Measurements from ENCODE around the gene FANCI. TPM values are rescaled to one million over a fixed set of nuclear protein-coding genes. Genes with fewer than 3 reads are reported as not detected.

Gene FANCI
- total and polyA plus RNA-seq, 8 donors, result 19.8 to 56.3 (median 34.2) TPM

DNA sequence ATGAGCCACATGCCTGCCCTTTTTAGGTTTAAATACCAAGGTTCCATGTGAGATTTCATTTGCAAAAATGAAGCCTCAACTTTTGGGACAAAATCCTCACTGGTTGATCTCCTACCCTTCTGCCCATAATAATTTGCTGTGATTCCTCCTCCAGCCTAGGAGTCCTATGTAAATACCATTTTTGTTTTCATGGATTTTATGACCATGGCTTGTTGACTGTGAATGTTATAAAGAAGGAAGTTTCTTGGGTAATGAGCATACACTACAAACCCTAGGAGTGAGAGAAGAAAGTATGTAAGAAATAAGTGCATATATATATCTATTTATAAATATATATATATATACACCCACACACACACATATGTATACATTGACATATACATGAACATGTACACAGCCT, 35.5 kb upstream of the FANCI start:
- TF ChIP-seq, protein P1, sequence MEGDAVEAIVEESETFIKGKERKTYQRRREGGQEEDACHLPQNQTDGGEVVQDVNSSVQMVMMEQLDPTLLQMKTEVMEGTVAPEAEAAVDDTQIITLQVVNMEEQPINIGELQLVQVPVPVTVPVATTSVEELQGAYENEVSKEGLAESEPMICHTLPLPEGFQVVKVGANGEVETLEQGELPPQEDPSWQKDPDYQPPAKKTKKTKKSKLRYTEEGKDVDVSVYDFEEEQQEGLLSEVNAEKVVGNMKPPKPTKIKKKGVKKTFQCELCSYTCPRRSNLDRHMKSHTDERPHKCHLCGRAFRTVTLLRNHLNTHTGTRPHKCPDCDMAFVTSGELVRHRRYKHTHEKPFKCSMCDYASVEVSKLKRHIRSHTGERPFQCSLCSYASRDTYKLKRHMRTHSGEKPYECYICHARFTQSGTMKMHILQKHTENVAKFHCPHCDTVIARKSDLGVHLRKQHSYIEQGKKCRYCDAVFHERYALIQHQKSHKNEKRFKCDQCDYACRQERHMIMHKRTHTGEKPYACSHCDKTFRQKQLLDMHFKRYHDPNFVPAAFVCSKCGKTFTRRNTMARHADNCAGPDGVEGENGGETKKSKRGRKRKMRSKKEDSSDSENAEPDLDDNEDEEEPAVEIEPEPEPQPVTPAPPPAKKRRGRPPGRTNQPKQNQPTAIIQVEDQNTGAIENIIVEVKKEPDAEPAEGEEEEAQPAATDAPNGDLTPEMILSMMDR (IDR thresholded peaks at IDR 0.05), result no peak

DNA sequence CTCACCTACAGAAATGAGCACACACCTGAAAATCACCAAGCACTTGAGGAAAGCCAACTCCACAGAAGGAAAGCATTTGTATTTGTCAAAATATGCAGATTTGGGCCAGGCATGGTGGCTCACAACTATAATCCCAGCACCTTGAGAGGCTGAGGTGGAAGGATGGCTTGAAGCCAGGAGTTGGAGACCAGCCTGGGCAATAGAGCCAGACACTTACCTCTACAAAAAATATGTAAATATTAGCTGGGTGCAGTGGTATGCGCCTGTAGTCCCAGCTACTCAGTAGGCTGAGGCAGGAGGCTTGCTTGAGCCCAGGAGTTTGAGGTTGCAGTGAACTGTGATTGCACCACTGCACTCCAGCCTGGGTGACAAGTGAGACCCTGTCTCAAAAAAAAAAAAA, 34.7 kb upstream of the FANCI start:
- DNase-seq (peak in 1 of 4 donors; percentile 45), ATAC-seq (peak; percentile 78)
- no peaks in the 10 kb centered on the region for H3K27me3 ChIP-seq
- no peaks in the 10 kb centered on the region for H3K36me3 ChIP-seq
- TF ChIP-seq, protein P1 (IDR thresholded peaks at IDR 0.05), result no peak
- no peak overlapping the region for H3K4me3 ChIP-seq
- no peaks in the 10 kb centered on the region for H3K9me3 ChIP-seq
- peaks cover 0 to 9% of the 10 kb centered on the region in 2 donors for H3K4me1 ChIP-seq
- intact Hi-C loops (cut with DNase I), result loop anchor here in 1 of 2 donors (10.0 kb wide), 1 partner anchor 96 kb away; no protein-coding TSS in a partner anchor
- no peak overlapping the region for H3K27ac ChIP-seq

More for the DNA sequence above, 35.5 kb upstream of the FANCI start:
- intact Hi-C loops (cut with DNase I), result loop anchor here in 1 of 2 donors (10.0 kb wide), 1 partner anchor 97 kb away; no protein-coding TSS in a partner anchor
- Histone ChIP-seq H3K27ac (no peak overlapping the region), H3K4me1 (peaks cover 0 to 9% of the 10 kb centered on the region in 2 donors), H3K36me3 (no peaks in the 10 kb centered on the region), H3K27me3 (no peaks in the 10 kb centered on the region), H3K4me3 (no peak overlapping the region), H3K9me3 (no peaks in the 10 kb centered on the region)
- ATAC-seq, result no peak
- DNase-seq, result no peak

DNA sequence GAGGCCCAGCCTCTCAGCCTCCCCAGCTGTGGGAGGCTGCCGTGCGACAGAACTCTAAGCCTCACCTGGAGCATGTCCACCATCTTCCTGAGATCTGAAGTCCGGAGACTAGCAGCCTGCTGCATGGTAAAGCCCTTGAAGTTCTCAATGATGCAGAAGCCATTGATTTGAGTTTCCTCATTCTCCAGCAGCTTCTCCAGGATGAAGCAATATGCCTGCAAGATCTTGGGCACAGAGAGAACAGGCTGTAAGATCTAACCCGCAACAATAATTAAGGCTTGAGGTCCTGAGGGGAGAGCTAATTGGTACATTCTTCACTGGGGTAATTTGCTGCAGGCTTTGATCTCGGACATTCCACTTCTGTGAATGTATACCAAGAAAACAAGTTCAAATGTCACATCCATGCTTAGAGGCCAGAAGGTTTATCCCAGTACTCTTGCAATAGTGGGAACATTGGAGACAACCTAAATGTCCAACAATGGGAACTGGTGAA, 32.1 kb upstream of the FANCI start:
- ATAC-seq (no peak), DNase-seq (no peak)
- TF ChIP-seq, protein P1 (IDR thresholded peaks at IDR 0.05), result no peak
- Histone ChIP-seq H3K9me3 (no peaks in the 10 kb centered on the region), H3K4me3 (no peak overlapping the region), H3K4me1 (peaks cover 0 to 7% of the 10 kb centered on the region in 2 donors), H3K27me3 (no peaks in the 10 kb centered on the region), H3K27ac (no peak overlapping the region), H3K36me3 (no peaks in the 10 kb centered on the region)
- intact Hi-C loops (cut with DNase I), result no loop called here

DNA sequence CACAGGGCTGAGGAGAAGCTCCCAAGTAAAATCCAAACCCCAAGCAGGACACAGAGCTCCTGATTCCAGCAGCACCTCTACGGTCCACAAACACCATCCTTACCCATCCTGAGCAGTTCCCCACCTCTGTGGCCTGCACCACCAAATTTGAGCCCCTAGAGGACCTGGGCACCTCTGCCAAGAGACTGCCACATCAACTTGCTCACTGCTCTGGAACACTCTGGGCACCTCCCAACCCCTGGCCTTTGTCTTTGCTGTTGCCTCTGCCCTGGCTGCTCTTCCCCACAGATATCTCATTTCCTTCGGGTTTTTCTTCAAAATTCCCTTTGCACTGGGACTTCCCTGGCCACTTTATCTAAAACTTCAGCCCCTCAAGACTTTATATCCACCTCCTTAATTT, 28.2 kb upstream of the FANCI start:
- ATAC-seq, result no peak
- TF ChIP-seq, protein P1 (IDR thresholded peaks at IDR 0.05), result no peak

DNA sequence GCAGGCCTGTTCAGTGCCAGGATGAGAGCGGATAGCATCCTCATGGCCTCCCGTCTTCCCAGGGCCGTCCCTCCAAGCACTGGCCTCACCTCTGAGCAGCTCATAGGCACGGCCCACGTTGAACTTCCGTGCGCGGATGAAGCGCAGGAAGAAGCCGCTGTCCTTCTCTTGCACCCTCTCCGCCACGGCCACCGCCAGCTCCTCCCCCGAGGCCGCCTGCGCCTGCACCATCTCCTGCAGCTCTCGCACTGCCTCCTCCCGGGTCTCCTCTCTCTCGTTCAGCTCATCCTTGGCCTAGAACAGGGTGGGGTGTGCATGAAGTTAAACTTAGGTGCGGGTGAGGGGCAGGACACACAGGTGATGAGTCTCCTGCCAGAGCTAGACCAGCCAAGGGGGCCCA, 26.7 kb upstream of the FANCI start:
- H3K27me3 ChIP-seq, result no peaks in the 10 kb centered on the region
- DNase-seq (no peak), ATAC-seq (no peak)
- no peaks in the 10 kb centered on the region for H3K36me3 ChIP-seq
- H3K9me3 ChIP-seq, result no peaks in the 10 kb centered on the region
- H3K4me3 ChIP-seq, result no peak overlapping the region
- TF ChIP-seq, protein P1 (IDR thresholded peaks at IDR 0.05), result no peak
- no peaks in the 10 kb centered on the region for H3K4me1 ChIP-seq
- intact Hi-C loops (cut with DNase I), result no loop called here
- no peak overlapping the region for H3K27ac ChIP-seq

More for the DNA sequence above, 28.2 kb upstream of the FANCI start:
- intact Hi-C loops (cut with DNase I), result no loop called here
- H3K4me3 ChIP-seq, result no peak overlapping the region
- no peak for DNase-seq
- H3K4me1 ChIP-seq, result no peaks in the 10 kb centered on the region
- no peaks in the 10 kb centered on the region for H3K9me3 ChIP-seq
- H3K27me3 ChIP-seq, result no peaks in the 10 kb centered on the region
- H3K36me3 ChIP-seq, result no peaks in the 10 kb centered on the region
- no peak overlapping the region for H3K27ac ChIP-seq

Data from left lung (tissue), 10 donors.